Measurements from ENCODE around the gene ZNF319. TPM values are rescaled to one million over a fixed set of nuclear protein-coding genes. Genes with fewer than 3 reads are reported as not detected.

Gene ZNF319
- total RNA-seq, 4 donors from 2014 or later, result 4.2 to 16.6 (median 11.6) TPM

DNA sequence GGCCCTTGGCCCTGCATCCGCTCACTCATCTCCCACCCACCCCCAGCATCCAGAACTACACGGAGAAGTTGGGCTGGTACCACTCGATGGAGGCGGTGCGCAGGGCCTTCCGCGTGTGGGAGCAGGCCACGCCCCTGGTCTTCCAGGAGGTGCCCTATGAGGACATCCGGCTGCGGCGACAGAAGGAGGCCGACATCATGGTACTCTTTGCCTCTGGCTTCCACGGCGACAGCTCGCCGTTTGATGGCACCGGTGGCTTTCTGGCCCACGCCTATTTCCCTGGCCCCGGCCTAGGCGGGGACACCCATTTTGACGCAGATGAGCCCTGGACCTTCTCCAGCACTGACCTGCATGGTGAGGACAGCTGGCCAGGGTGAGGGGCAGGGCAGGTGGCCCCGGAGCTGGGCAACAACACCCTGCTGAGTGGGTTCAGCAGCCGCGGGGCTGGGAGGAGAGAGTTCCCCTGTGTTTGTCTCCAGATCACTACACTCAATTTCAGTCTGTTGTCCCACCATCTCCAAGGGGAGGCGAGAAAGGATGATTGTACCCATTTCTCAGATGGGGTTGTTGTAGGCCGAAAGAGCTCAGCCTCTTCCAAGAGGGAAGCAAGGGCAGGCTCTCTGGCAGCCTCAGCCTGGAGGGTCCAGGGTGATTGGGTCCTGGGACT lies 39.5 kb upstream of the ZNF319 start:
- no peak for DNase-seq (ENCODE audit: low spot score in 2 of 2)
- WGBS, result 95% methylated on average over 18 of the region's 26 CpGs
- no peaks in the 10 kb centered on the region for H3K27me3 ChIP-seq
- H3K4me3 ChIP-seq, result no peak overlapping the region
- H3K4me1 ChIP-seq, result no peaks in the 10 kb centered on the region
- peaks cover 28% of the 10 kb centered on the region for H3K36me3 ChIP-seq
- TF ChIP-seq EP300 (IDR thresholded peaks at IDR 0.05), result no peak
- no peak for TF ChIP-seq POLR2A (IDR thresholded peaks at IDR 0.05)
- TF ChIP-seq POLR2AphosphoS5 (IDR thresholded peaks at IDR 0.05), result no peak
- TF ChIP-seq, protein P1, sequence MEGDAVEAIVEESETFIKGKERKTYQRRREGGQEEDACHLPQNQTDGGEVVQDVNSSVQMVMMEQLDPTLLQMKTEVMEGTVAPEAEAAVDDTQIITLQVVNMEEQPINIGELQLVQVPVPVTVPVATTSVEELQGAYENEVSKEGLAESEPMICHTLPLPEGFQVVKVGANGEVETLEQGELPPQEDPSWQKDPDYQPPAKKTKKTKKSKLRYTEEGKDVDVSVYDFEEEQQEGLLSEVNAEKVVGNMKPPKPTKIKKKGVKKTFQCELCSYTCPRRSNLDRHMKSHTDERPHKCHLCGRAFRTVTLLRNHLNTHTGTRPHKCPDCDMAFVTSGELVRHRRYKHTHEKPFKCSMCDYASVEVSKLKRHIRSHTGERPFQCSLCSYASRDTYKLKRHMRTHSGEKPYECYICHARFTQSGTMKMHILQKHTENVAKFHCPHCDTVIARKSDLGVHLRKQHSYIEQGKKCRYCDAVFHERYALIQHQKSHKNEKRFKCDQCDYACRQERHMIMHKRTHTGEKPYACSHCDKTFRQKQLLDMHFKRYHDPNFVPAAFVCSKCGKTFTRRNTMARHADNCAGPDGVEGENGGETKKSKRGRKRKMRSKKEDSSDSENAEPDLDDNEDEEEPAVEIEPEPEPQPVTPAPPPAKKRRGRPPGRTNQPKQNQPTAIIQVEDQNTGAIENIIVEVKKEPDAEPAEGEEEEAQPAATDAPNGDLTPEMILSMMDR (IDR thresholded peaks at IDR 0.05), result no peak
- H3K27ac ChIP-seq, result no peak overlapping the region
- no peaks in the 10 kb centered on the region for H3K9me3 ChIP-seq

DNA sequence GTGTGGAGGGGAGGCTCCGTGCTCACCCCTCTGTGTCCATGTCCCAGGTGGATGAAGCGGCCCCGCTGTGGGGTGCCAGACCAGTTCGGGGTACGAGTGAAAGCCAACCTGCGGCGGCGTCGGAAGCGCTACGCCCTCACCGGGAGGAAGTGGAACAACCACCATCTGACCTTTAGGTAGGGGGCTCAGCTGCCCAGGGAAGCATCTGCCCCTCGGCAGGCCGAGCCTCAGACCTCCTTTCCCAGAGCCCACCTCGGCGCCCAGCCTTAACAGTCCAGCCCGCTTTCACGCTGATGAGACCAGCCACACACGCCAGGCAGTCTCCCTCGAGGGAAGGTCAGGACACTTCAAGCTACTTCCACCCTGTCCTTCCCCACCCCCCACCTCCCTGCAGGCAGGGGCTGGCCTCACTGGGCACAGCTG lies 37.8 kb upstream of the ZNF319 start:
- Histone ChIP-seq H3K4me1 (no peaks in the 10 kb centered on the region), H3K4me3 (no peak overlapping the region), H3K27ac (no peak overlapping the region), H3K27me3 (no peaks in the 10 kb centered on the region), H3K36me3 (peaks cover 21% of the 10 kb centered on the region), H3K9me3 (no peaks in the 10 kb centered on the region)
- no peak for DNase-seq (ENCODE audit: low spot score in 2 of 2)
- 88% methylated on average over 15 of the region's 20 CpGs for WGBS
- TF ChIP-seq EP300 (IDR thresholded peaks at IDR 0.05) (no peak), POLR2A (IDR thresholded peaks at IDR 0.05) (no peak)
- TF ChIP-seq, protein P1 (IDR thresholded peaks at IDR 0.05), result no peak

DNA sequence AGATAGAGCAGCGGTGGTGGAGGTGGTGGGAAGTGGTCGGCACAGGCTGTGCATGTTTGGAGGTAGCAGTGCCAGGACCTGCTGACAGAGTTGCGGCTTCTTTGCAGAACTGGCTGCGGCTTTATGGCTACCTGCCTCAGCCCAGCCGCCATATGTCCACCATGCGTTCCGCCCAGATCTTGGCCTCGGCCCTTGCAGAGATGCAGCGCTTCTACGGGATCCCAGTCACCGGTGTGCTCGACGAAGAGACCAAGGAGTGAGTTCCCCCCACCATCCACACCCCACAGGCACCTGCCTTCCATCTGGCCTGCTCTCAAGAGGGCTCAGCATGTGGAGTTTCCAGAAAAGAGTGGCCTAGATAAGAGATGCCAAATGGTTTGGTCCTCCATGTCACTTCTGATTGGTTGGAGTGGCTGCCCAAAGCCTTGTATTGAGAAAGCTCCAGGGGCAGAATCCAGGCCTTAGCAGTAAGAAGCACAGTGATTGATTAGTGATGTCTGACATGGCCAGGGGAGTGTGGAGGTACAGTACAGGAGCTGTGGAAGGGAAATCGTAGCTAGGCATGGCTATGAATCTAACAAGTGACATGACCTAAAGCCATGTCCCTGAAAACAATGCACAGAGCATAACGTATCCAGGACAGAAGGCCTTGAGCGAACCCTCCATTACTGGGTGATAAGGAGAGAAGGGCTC lies 37.0 kb upstream of the ZNF319 start:
- no peaks in the 10 kb centered on the region for H3K4me1 ChIP-seq
- no peak overlapping the region for H3K27ac ChIP-seq
- H3K4me3 ChIP-seq, result no peak overlapping the region
- TF ChIP-seq, protein P1 (IDR thresholded peaks at IDR 0.05), result no peak
- TF ChIP-seq EP300 (IDR thresholded peaks at IDR 0.05), result no peak
- TF ChIP-seq POLR2A (IDR thresholded peaks at IDR 0.05), result no peak
- TF ChIP-seq POLR2AphosphoS5 (IDR thresholded peaks at IDR 0.05), result no peak
- 85% methylated on average over 16 of the region's 16 CpGs for WGBS
- no peak for DNase-seq (ENCODE audit: low spot score in 2 of 2)
- peaks cover 15% of the 10 kb centered on the region for H3K36me3 ChIP-seq
- no peaks in the 10 kb centered on the region for H3K27me3 ChIP-seq
- no peaks in the 10 kb centered on the region for H3K9me3 ChIP-seq

DNA sequence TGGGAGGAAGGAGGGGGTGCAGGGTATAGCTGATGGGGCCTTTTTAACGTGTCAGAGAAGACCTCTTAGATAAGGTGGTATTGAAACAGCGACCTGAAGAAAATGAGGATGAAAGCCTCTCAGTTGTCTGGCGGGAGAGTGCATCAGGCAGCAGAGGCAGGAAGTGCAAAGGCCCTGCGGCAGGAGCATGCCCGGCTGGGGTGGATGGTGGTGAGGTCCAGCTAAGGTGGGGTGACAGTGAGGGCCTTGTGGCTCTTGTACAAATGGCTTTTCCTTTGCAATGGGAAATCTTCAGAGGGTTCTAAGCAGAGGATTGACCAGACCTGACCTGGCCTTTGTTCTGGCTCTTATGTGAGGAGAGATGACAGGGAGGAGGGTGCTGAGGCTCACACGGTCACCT lies 36.5 kb upstream of the ZNF319 start:
- Histone ChIP-seq H3K36me3 (peaks cover 13% of the 10 kb centered on the region), H3K4me1 (no peaks in the 10 kb centered on the region), H3K9me3 (no peaks in the 10 kb centered on the region), H3K27me3 (no peaks in the 10 kb centered on the region), H3K27ac (no peak overlapping the region), H3K4me3 (no peak overlapping the region)
- DNase-seq (ENCODE audit: low spot score in 2 of 2), result no peak
- WGBS, result 93% methylated on average over 6 of the region's 6 CpGs
- TF ChIP-seq POLR2AphosphoS5 (IDR thresholded peaks at IDR 0.05) (no peak), POLR2A (IDR thresholded peaks at IDR 0.05) (no peak), EP300 (IDR thresholded peaks at IDR 0.05) (no peak)
- TF ChIP-seq, protein P1 (IDR thresholded peaks at IDR 0.05), result no peak

DNA sequence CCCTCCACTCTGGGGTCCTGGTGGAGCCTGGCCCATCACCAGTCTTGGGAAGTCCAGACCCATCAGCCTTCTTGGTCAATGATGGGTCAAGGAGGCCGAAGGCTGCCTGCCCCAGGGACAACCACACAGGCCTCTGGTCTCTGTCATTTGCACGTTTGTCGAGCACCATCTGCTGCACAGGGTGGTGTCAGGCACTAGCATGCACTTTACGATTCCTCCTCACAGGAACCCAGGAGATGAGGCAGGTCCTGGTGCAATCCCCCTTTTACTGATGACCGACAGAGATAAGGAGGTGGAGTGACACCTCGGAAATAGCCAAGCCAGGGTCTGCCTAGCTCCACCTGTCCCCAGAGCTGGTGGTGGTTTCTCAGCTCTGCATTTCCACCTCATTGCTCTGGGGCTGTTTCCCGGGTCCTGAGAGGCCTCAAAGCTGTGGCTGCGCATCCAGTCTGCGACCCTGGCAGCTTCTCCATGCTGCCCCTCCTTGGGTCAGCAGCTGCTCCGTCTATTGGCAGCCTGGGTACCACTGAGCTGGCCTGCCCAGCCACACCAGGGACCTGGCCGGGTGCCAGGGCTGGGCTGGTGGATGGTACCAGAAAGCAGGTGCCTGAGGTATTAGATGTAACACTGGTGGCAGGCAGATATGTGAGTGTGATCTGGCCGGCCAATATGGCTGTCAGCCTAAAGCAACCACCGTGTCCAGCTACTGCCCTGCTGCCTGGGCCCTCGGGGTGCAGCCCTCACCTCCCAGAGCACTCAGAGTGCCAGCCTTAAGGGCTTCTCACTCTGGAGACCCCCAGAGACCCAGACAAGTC lies 35.1 kb upstream of the ZNF319 start:
- Histone ChIP-seq H3K4me1 (no peaks in the 10 kb centered on the region), H3K27ac (no peak overlapping the region), H3K9me3 (no peaks in the 10 kb centered on the region), H3K27me3 (no peaks in the 10 kb centered on the region), H3K36me3 (peaks cover 2% of the 10 kb centered on the region), H3K4me3 (no peak overlapping the region)
- WGBS, result 87% methylated on average over 6 of the region's 14 CpGs
- TF ChIP-seq, protein P1 (IDR thresholded peaks at IDR 0.05), result no peak
- TF ChIP-seq POLR2AphosphoS5 (IDR thresholded peaks at IDR 0.05) (no peak), POLR2A (IDR thresholded peaks at IDR 0.05) (no peak), EP300 (IDR thresholded peaks at IDR 0.05) (no peak)
- DNase-seq (ENCODE audit: low spot score in 2 of 2), result no peak

All from suprapubic skin (tissue), 4 donors.